HG03139 (cell line): ENCODE data around the gene STEAP1B.
A peak's percentile ranks its signal among the peaks of the same experiment; 100 is the strongest.
"Not testable (repeated sequence)": the region's sequence is repeated elsewhere in the genome, so short reads cannot be mapped to it uniquely, and the experiment has no call there.

Experiments used
- ATAC-seq: cut with Tn5 transposase; IDR thresholded peaks from one replicate; pipeline ENCODE4 v1.9.1; 2021; ENCODE audit not compliant: unreplicated experiment

The STEAP1B gene

GRCh38 chr7:22499044-22499443 is 944 bp downstream of the STEAP1B start:
- no peak for ATAC-seq

- ATAC-seq, result not testable (repeated sequence)
Measured at GRCh38 chr7:22496912-22497311, 3.1 kb downstream of the STEAP1B start.

- not testable (repeated sequence) for ATAC-seq
Measured at GRCh38 chr7:22496296-22496888, 3.6 kb downstream of the STEAP1B start.

- ATAC-seq, result not testable (repeated sequence)
Measured at GRCh38 chr7:22493160-22493925, 6.6 kb downstream of the STEAP1B start.

- no peak for ATAC-seq
Measured at GRCh38 chr7:22488643-22489462, 11.1 kb downstream of the STEAP1B start.

GRCh38 chr7:22487978-22488642 is 11.9 kb downstream of the STEAP1B start:
- ATAC-seq, result no peak

GRCh38 chr7:22486597-22486996 is 13.4 kb downstream of the STEAP1B start:
- ATAC-seq, result no peak

GRCh38 chr7:22485189-22485588 is 14.8 kb downstream of the STEAP1B start:
- no peak for ATAC-seq

- ATAC-seq, result no peak
Measured at GRCh38 chr7:22482503-22482902, 17.5 kb downstream of the STEAP1B start.

- ATAC-seq, result peak; percentile 78
Measured at GRCh38 chr7:22481726-22482125, 18.3 kb downstream of the STEAP1B start.

GRCh38 chr7:22480523-22481075 is 19.4 kb downstream of the STEAP1B start:
- no peak for ATAC-seq

GRCh38 chr7:22477876-22478450 is 22.0 kb downstream of the STEAP1B start:
- no peak for ATAC-seq

GRCh38 chr7:22477262-22477661 is 22.7 kb downstream of the STEAP1B start:
- no peak for ATAC-seq

GRCh38 chr7:22476824-22477223 is 23.2 kb downstream of the STEAP1B start:
- ATAC-seq, result no peak

GRCh38 chr7:22474645-22475044 is 25.3 kb downstream of the STEAP1B start:
- no peak for ATAC-seq

GRCh38 chr7:22470981-22471380 is 29.0 kb downstream of the STEAP1B start:
- no peak for ATAC-seq

- peak; percentile 58 for ATAC-seq
Measured at GRCh38 chr7:22469371-22470143, 30.4 kb downstream of the STEAP1B start.

- no peak for ATAC-seq
Measured at GRCh38 chr7:22468609-22469008, 31.4 kb downstream of the STEAP1B start.

- ATAC-seq, result no peak
Measured at GRCh38 chr7:22464299-22464698, 35.7 kb downstream of the STEAP1B start.
